Measurements from ENCODE around the gene TMEM239.

Gene TMEM239

DNA sequence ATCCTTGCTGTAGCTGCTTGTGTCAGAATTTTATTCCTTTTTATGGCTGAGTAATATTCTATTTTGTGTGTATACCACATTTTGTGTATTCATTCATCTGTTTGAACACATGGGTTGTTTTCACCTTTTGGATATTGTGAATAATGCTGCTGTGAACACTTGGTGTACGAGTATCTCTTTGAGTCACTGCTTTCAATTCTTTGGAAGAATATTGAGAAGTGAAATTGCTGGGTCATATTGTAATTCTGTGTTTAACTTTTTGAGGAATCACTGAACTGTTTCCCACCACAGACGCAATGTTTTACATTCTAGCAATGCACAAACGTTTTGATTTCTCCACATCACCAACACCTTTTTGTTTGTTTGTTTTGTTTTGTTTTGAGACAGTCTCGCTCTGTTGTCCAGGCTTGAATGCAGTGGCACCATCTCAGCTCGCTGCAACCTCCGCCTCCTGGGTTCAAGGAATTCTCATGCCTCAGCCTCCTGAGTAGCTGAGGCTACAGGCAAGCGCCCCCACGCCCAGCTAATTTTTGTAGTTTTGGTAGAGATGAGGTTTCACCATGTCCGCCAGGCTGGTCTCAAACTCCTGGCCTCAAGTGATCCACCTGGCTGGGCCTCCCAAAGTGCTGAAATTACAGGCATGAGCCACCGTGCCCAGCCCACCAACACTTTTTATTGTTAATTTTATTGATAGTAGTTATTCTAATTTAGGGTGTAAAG, 37.4 kb upstream of the TMEM239 start:
- no peak for TF ChIP-seq ZFX (IDR thresholded peaks at IDR 0.05; ENCODE audit: borderline replicate concordance)
- TF ChIP-seq, protein P1, sequence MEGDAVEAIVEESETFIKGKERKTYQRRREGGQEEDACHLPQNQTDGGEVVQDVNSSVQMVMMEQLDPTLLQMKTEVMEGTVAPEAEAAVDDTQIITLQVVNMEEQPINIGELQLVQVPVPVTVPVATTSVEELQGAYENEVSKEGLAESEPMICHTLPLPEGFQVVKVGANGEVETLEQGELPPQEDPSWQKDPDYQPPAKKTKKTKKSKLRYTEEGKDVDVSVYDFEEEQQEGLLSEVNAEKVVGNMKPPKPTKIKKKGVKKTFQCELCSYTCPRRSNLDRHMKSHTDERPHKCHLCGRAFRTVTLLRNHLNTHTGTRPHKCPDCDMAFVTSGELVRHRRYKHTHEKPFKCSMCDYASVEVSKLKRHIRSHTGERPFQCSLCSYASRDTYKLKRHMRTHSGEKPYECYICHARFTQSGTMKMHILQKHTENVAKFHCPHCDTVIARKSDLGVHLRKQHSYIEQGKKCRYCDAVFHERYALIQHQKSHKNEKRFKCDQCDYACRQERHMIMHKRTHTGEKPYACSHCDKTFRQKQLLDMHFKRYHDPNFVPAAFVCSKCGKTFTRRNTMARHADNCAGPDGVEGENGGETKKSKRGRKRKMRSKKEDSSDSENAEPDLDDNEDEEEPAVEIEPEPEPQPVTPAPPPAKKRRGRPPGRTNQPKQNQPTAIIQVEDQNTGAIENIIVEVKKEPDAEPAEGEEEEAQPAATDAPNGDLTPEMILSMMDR (IDR thresholded peaks at IDR 0.05), result no peak
- H3K27ac ChIP-seq, result no peak overlapping the region

DNA sequence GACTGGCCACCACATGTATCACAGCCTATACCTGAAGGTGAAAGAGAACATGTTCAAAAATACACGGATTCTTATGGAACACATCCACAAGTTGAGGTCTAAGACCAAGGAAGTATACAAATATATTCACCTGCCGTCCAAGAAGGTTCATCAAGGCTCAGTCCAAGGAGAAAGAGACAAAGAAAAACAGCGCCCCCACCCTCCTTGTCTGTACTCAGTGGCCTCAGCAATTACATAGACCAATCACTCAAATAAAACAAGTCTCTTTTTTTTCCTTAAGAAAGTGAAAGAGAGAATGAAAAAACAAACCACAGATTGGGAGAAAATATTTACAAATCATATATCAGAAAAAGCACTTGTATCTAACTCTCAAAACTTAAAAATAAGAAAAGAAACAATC, 35.2 kb upstream of the TMEM239 start:
- TF ChIP-seq, protein P1 (IDR thresholded peaks at IDR 0.05), result peak; percentile 45
- no peak for TF ChIP-seq ZFX (IDR thresholded peaks at IDR 0.05; ENCODE audit: borderline replicate concordance)
- no peak overlapping the region for H3K27ac ChIP-seq

DNA sequence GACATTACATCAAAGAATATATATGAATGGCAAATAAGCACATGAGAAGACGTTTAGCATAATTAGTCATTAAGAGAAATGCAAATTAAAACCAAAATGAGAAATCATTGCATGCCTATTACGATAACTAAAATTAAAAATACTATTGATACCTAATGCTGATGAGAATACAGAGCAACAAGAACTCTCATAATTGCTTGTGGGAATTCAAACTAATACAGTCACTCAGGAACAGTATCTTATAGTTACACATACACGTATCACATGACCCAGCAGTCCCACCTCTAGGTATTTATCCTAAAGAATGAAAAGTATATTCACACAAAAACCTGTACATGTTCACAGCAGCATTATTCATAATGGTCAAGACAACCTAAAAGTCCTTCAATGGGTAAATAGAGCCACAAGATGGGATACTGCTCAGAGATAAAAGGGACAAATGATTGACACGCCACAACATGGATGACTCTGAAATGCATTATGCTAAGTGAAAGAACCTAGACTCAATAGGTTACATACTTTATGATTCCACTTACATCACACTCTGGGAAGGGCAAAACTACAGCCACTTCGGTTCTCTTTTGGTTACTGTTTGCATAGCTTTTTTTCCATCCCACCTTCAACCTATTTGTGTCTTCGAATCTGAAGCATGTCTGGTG, 32.1 kb upstream of the TMEM239 start:
- TF ChIP-seq ZFX (IDR thresholded peaks at IDR 0.05; ENCODE audit: borderline replicate concordance), result no peak
- TF ChIP-seq, protein P1 (IDR thresholded peaks at IDR 0.05), result no peak
- no peak overlapping the region for H3K27ac ChIP-seq

DNA sequence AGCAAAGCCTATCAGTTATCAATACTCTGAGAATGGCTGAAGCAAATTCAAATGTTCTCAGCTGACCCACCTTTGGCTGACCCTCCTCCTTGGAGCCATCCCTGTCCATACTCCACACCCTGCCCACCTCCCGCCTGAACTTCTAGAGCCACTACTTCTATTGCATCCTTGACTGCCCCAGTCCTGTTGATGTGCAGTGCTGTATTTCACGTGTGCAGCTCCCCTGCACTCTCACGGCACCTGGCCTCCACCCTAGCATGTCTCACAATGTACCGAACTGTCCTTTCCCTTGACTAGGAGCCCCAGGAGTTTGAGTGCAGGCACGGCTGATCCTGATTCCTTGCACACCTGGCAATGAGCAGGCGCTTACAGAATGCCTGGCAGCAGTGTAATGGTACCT, 22.7 kb upstream of the TMEM239 start:
- TF ChIP-seq, protein P1 (IDR thresholded peaks at IDR 0.05), result no peak
- TF ChIP-seq ZFX (IDR thresholded peaks at IDR 0.05; ENCODE audit: borderline replicate concordance), result no peak
- no peak overlapping the region for H3K27ac ChIP-seq

DNA sequence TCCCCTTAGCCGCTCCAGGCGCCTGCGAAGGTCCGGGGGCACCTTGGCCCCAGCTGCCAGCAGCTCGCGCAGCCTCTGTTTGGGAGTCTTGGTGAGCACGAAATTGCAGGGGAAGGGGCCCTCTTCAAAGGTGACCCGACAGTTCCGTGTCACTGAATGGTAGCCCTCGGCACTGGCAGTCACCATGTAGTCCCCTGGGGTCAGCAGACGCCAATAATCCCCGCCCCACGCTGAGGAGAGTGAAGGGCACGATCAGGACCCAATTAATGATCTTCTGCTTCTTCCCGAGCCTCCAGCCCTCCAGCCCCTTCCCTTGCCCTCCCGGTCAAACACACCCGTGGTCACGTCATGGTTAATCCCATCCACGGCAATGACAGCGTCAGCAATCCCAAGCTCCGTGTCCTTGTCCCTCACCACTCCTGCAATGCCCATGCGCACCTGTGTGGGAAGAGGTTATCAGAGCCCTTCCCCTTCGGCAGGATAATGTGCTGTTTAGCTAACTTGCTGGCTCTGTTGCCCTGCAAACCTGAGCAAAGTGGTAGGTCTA, 21.9 kb upstream of the TMEM239 start:
- no peak for TF ChIP-seq ZFX (IDR thresholded peaks at IDR 0.05; ENCODE audit: borderline replicate concordance)
- TF ChIP-seq, protein P1 (IDR thresholded peaks at IDR 0.05), result no peak
- H3K27ac ChIP-seq, result no peak overlapping the region

GRCh38 chr20:2794866-2795447, 21.2 kb upstream of the TMEM239 start:
- no peak for TF ChIP-seq ZFX (IDR thresholded peaks at IDR 0.05; ENCODE audit: borderline replicate concordance)
- TF ChIP-seq, protein P1 (IDR thresholded peaks at IDR 0.05), result no peak
- H3K27ac ChIP-seq, result no peak overlapping the region

All from 22Rv1 (cell line).